Measurements from ENCODE around the gene SSX2B.
"Not testable (repeated sequence)": the region's sequence is repeated elsewhere in the genome, so short reads cannot be mapped to it uniquely, and the experiment has no call there.

The SSX2B gene

DNA sequence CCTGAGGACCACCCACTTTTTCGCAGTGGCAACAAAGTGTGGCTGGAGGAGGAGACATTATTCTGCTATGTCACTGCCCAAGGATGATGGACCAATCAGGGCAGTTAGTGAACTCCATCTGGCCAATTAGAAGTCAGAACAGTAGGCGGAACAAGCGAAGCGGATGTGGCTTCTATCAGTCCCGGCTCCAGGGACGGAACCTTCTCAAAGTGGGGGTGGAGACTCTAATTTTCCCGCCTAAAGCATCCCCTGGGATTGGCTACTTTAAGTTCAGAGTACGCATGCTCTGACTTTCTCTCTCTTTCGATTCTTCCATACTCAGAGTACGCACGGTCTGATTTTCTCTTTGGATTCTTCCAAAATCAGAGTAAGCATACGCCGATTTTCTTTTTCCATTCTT, at the start of gene SSX2B:
Gene SSX2B (plus strand): TSS at position 301 of the 400 bp plus-strand sequence. CDS start 1,429 bp downstream, outside the sequence.
- not testable (repeated sequence) for DNase-seq

DNA sequence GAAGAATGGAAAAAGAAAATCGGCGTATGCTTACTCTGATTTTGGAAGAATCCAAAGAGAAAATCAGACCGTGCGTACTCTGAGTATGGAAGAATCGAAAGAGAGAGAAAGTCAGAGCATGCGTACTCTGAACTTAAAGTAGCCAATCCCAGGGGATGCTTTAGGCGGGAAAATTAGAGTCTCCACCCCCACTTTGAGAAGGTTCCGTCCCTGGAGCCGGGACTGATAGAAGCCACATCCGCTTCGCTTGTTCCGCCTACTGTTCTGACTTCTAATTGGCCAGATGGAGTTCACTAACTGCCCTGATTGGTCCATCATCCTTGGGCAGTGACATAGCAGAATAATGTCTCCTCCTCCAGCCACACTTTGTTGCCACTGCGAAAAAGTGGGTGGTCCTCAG, 44.0 kb upstream of the SSX2B start, which contains the start of gene SSX2:
Gene SSX2 (minus strand): TSS at position 101 of the 400 bp plus-strand sequence. CDS start 1,429 bp downstream, outside the sequence.
- not testable (repeated sequence) for DNase-seq

GRCh38 chrX:52765983-52766382, 14.9 kb downstream of the SSX2B start:
- DNase-seq = not testable (repeated sequence)

- DNase-seq = not testable (repeated sequence)
Observed at GRCh38 chrX:52773504-52773903, 22.5 kb downstream of the SSX2B start.

GRCh38 chrX:52797327-52797726, 46.3 kb downstream of the SSX2B start, which contains the start of gene SPANXN5:
Gene SPANXN5, minus strand, starts transcription at chrX:52797427. Its CDS starts 79 bp downstream, at chrX:52797348.
- not testable (repeated sequence) for DNase-seq

GRCh38 chrX:52804876-52805275, 53.8 kb downstream of the SSX2B start:
- not testable (repeated sequence) for DNase-seq

All from activated CD4-positive, alpha-beta T cell treated with anti-CD3 and anti-CD28 coated beads for 1 hour (primary cell).